Neural progenitor cell (in vitro differentiated cells): ENCODE results near the gene CNN2.

Experiments
- CTCF ChIP-seq: fragments of 200-600 bp; sonication (generic); IDR thresholded peaks from 2 replicates; pipeline ENCODE4 v1.5.1; 2017; ENCODE audit warnings: antibody characterized with exemption, mild to moderate bottlenecking
- EZH2 ChIP-seq: fragments of 200-600 bp; sonication (generic); IDR thresholded peaks from 2 replicates; pipeline ENCODE4 v1.6.1; 2017; ENCODE audit warnings: antibody characterized with exemption, mild to moderate bottlenecking, moderate library complexity

GRCh38 chr19:1020868-1021425 lies 5.5 kb upstream of the CNN2 start, which contains the start of gene TMEM259:
- TF ChIP-seq CTCF (peak; percentile 23), EZH2 (no peak)
